HepG2 (cell line): ENCODE measurements around the gene GTF2A2. TPM values are rescaled to one million over a fixed set of nuclear protein-coding genes. Genes with fewer than 3 reads are reported as not detected.
A peak's percentile ranks its signal among the peaks of the same experiment; 100 is the strongest.

Source experiments
- ASH2L ChIP-seq: fragments of 300-600, 200-600 bp; sonication (generic); IDR thresholded peaks from 2 replicates; pipeline ENCODE4 v1.7.0; 2017; ENCODE audit warnings: low read depth, mild to moderate bottlenecking, moderate library complexity, mixed read lengths, low read length; ENCODE audit not compliant: insufficient read length
- ATAD3A ChIP-seq: sonication (generic); formaldehyde crosslinking; IDR thresholded peaks from 2 replicates; pipeline ENCODE4 v1.4.0; 2020; ENCODE audit warnings: missing genetic modification reagents
- FOXA3 ChIP-seq: IDR thresholded peaks from 2 replicates; pipeline ENCODE4 v1.6.1; 2016; ENCODE audit warnings: missing genetic modification reagents, missing compliant biosample characterization
- GTF2F1 ChIP-seq: fragments of 150-350 bp; IDR thresholded peaks from 2 replicates; pipeline ENCODE4 v1.6.1; 2014; ENCODE audit warnings: low read length
- PRPF4 ChIP-seq: fragments of 200-400 bp; formaldehyde crosslinking; IDR thresholded peaks from 2 replicates; pipeline ENCODE4 v1.6.1; 2016; ENCODE audit warnings: low read length, low read depth; ENCODE audit not compliant: poor library complexity, severe bottlenecking
- SPEN ChIP-seq: sonication (generic); formaldehyde crosslinking; IDR thresholded peaks from 2 replicates; pipeline ENCODE4 v1.5.1; 2020; ENCODE audit warnings: low read depth, mild to moderate bottlenecking, missing genetic modification reagents
- ZFP82 ChIP-seq: sonication (generic); formaldehyde crosslinking; IDR thresholded peaks from 2 replicates; pipeline ENCODE4 v1.5.1; 2020; ENCODE audit warnings: mild to moderate bottlenecking, missing genetic modification reagents, borderline replicate concordance
- ZNF615 ChIP-seq: sonication (generic); formaldehyde crosslinking; IDR thresholded peaks from 2 replicates; pipeline ENCODE4 v1.5.0; 2020; ENCODE audit warnings: mild to moderate bottlenecking, missing genetic modification reagents, borderline replicate concordance
- ZZZ3 ChIP-seq: sonication (generic); formaldehyde crosslinking; IDR thresholded peaks from 2 replicates; pipeline ENCODE4 v1.4.0; 2020; ENCODE audit warnings: missing genetic modification reagents, mild to moderate bottlenecking, borderline replicate concordance
- polyA plus RNA-seq, 8 experiments: library from polyadenylated mRNA; depleted of rRNA in 3 of 8; stranded (reverse) in 7 of 8; unstranded in 1 of 8; fragments of >200 nt; fragmentation: Illumina TruSeq in 4 of 8; extraction: Trizol in 4 of 8; gene quantifications; 2 replicates each; pipeline versions ENCODE4 v1.2.1 to v1.2.3, GENCODE V29; 2011 to 2016; ENCODE audit warnings: low read depth in 4 of 8, missing spikeins in 1 of 8, mixed read lengths in 1 of 8; ENCODE audit not compliant: insufficient read depth in 1 of 8
- total RNA-seq, 5 experiments: library from RNA; depleted of rRNA; stranded (reverse); fragments of >200 nt; fragmentation: Illumina TruSeq; extraction: Trizol; gene quantifications; 2 replicates each; pipeline ENCODE4 v1.2.3, GENCODE V29; 2016; ENCODE audit warnings: low read depth in 1 of 5
- TF ChIP-seq, protein P1 (sequence below): sonication (generic); formaldehyde crosslinking; IDR thresholded peaks from 2 replicates; pipeline ENCODE4 v1.5.0; 2020; ENCODE audit warnings: missing genetic modification reagents
- TF ChIP-seq, protein P2 (sequence below): sonication (generic); formaldehyde crosslinking; IDR thresholded peaks from 2 replicates; pipeline ENCODE4 v1.4.0; 2020; ENCODE audit warnings: missing genetic modification reagents
- TF ChIP-seq, protein P3 (sequence below): sonication (generic); formaldehyde crosslinking; IDR thresholded peaks from 2 replicates; pipeline ENCODE4 v1.4.0; 2020; ENCODE audit warnings: mild to moderate bottlenecking, missing genetic modification reagents
- TF ChIP-seq, protein P4 (sequence below): sonication (generic); formaldehyde crosslinking; IDR thresholded peaks from 2 replicates; pipeline ENCODE4 v1.4.0; 2020; ENCODE audit warnings: mild to moderate bottlenecking, low read depth, missing genetic modification reagents
- TF ChIP-seq, protein P5 (sequence below): IDR thresholded peaks from 2 replicates; pipeline ENCODE4 v1.6.1; 2018; ENCODE audit warnings: missing genetic modification reagents, mild to moderate bottlenecking, missing compliant biosample characterization
- TF ChIP-seq, protein P6 (sequence below): sonication (generic); formaldehyde crosslinking; IDR thresholded peaks from 2 replicates; pipeline ENCODE4 v1.4.0; 2020; ENCODE audit warnings: mild to moderate bottlenecking, missing genetic modification reagents
- TF ChIP-seq, protein P7 (sequence below), 2 experiments: sonication (generic) in 1 of 2; formaldehyde crosslinking in 1 of 2; IDR thresholded peaks; 2 replicates each; pipeline versions ENCODE4 v1.4.0 to v1.6.1; 2016 to 2020; ENCODE audit warnings: borderline replicate concordance in 1 of 2, low read depth in 1 of 2, mild to moderate bottlenecking in 1 of 2, missing genetic modification reagents in 1 of 2

Gene GTF2A2
- total and polyA plus RNA-seq, 2 of the 13 experiments (the other 11 are each of a cell fraction or from before 2014, with no cell fraction given), result 24.4 to 106 TPM

DNA sequence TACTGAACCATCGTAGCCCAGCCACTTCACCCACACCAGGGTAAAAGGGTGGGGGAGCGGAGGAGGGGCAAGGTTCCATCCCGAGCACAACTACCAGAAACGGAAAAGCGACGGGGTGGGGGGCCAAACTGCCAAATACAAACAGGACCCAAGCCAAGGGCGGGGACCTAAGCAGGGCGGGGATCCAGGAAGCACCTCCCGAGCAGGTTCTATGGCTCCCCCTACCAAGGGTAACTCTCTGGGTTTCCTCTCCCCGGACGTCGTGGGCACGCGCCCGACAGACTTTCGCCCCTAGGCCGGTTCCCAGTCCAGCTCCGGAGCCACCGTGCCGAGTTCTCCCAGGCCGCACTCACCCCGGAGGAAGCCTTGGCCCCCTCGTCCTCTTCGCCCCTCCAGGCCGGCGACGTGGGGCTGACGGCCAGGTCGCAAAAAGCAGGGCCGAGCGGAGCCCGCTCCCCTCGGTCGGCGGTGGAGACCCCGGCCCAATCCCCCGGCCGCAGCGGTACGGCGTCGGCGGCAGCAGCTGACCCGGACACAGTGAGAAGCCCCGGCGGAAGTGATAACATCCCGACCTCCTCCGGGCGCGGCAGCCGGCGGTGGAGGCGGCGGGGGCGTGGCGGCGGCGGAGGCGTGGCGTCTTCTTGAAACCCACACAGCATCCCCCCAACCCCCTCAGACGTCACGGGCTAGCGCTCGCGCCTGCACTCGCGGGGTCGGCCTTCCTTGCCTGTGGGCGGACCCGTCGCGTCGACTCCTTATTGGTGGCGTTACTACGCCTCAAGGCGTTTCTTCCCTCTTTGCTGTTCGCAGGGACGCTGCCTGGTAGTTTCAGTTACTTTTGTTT, 31.7 kb upstream of the GTF2A2 start, which contains the start of gene BNIP2 (continued):
- TF ChIP-seq, protein P1, sequence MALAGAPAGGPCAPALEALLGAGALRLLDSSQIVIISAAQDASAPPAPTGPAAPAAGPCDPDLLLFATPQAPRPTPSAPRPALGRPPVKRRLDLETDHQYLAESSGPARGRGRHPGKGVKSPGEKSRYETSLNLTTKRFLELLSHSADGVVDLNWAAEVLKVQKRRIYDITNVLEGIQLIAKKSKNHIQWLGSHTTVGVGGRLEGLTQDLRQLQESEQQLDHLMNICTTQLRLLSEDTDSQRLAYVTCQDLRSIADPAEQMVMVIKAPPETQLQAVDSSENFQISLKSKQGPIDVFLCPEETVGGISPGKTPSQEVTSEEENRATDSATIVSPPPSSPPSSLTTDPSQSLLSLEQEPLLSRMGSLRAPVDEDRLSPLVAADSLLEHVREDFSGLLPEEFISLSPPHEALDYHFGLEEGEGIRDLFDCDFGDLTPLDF, result peak; percentile 32; the same call in 1 of the 2 replicates
- TF ChIP-seq, protein P2, sequence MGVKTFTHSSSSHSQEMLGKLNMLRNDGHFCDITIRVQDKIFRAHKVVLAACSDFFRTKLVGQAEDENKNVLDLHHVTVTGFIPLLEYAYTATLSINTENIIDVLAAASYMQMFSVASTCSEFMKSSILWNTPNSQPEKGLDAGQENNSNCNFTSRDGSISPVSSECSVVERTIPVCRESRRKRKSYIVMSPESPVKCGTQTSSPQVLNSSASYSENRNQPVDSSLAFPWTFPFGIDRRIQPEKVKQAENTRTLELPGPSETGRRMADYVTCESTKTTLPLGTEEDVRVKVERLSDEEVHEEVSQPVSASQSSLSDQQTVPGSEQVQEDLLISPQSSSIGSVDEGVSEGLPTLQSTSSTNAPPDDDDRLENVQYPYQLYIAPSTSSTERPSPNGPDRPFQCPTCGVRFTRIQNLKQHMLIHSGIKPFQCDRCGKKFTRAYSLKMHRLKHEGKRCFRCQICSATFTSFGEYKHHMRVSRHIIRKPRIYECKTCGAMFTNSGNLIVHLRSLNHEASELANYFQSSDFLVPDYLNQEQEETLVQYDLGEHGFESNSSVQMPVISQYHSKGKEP (CRISPR knock-in tag), result 0 out of 2 replicates have a peak, but pooled peaks have one; percentile 17
- TF ChIP-seq FOXA3 (0 out of 2 replicates have a peak, but pooled peaks have one; percentile 12), ASH2L (peak; percentile 98), ZZZ3 (CRISPR knock-in tag) (0 out of 2 replicates have a peak, but pooled peaks have one; percentile 40), ATAD3A (CRISPR knock-in tag) (no peak), PRPF4 (no peak), ZNF615 (no peak), SPEN (peak; percentile 86), GTF2F1 (peak; percentile 11; the same call in 1 of the 2 replicates), ZFP82 (CRISPR knock-in tag) (peak; percentile 89; the same call in 1 of the 2 replicates)
- TF ChIP-seq, protein P3, sequence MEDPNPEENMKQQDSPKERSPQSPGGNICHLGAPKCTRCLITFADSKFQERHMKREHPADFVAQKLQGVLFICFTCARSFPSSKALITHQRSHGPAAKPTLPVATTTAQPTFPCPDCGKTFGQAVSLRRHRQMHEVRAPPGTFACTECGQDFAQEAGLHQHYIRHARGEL, result no peak
- TF ChIP-seq, protein P4, sequence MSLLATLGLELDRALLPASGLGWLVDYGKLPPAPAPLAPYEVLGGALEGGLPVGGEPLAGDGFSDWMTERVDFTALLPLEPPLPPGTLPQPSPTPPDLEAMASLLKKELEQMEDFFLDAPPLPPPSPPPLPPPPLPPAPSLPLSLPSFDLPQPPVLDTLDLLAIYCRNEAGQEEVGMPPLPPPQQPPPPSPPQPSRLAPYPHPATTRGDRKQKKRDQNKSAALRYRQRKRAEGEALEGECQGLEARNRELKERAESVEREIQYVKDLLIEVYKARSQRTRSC (CRISPR knock-in tag), result no peak
- TF ChIP-seq, protein P5, sequence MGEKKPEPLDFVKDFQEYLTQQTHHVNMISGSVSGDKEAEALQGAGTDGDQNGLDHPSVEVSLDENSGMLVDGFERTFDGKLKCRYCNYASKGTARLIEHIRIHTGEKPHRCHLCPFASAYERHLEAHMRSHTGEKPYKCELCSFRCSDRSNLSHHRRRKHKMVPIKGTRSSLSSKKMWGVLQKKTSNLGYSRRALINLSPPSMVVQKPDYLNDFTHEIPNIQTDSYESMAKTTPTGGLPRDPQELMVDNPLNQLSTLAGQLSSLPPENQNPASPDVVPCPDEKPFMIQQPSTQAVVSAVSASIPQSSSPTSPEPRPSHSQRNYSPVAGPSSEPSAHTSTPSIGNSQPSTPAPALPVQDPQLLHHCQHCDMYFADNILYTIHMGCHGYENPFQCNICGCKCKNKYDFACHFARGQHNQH (CRISPR knock-in tag), result 0 out of 2 replicates have a peak, but pooled peaks have one; percentile 76
- TF ChIP-seq, protein P6, sequence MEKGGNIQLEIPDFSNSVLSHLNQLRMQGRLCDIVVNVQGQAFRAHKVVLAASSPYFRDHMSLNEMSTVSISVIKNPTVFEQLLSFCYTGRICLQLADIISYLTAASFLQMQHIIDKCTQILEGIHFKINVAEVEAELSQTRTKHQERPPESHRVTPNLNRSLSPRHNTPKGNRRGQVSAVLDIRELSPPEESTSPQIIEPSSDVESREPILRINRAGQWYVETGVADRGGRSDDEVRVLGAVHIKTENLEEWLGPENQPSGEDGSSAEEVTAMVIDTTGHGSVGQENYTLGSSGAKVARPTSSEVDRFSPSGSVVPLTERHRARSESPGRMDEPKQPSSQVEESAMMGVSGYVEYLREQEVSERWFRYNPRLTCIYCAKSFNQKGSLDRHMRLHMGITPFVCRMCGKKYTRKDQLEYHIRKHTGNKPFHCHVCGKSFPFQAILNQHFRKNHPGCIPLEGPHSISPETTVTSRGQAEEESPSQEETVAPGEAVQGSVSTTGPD (CRISPR knock-in tag), result no peak
- TF ChIP-seq, protein P7, sequence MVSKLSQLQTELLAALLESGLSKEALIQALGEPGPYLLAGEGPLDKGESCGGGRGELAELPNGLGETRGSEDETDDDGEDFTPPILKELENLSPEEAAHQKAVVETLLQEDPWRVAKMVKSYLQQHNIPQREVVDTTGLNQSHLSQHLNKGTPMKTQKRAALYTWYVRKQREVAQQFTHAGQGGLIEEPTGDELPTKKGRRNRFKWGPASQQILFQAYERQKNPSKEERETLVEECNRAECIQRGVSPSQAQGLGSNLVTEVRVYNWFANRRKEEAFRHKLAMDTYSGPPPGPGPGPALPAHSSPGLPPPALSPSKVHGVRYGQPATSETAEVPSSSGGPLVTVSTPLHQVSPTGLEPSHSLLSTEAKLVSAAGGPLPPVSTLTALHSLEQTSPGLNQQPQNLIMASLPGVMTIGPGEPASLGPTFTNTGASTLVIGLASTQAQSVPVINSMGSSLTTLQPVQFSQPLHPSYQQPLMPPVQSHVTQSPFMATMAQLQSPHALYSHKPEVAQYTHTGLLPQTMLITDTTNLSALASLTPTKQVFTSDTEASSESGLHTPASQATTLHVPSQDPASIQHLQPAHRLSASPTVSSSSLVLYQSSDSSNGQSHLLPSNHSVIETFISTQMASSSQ (IDR thresholded peaks at IDR 0.05; ENCODE audit: low read depth), result no peak
- TF ChIP-seq, protein P7 (CRISPR knock-in tag; IDR thresholded peaks at IDR 0.05; ENCODE audit: borderline replicate concordance), result no peak
